Caco-2 (cell line): ENCODE results near the gene CXCR4. TPM values are rescaled to one million over a fixed set of nuclear protein-coding genes. Genes with fewer than 3 reads are reported as not detected.
A peak's percentile ranks its signal among the peaks of the same experiment; 100 is the strongest.

ENCODE experiments used
- BruUV-seq: library from RNA; stranded (reverse); fragments of 400-500 nt; replicated peaks from 2 replicates; lab custom pipeline; 2021; lab: Mats Ljungman, UMichigan
- CTCF ChIA-PET: fragments of 300-600 bp; sonication (Branson Sonifier 250); formaldehyde crosslinking; loops from one replicate; lab custom pipeline; 2022; ENCODE audit warnings: antibody characterized with exemption; lab: Charles Lee
- POLR2A ChIA-PET: fragments of 300-600 bp; sonication (Branson Sonifier 250); formaldehyde crosslinking; loops from one replicate; lab custom pipeline; 2022; ENCODE audit warnings: antibody characterized with exemption; lab: Charles Lee
- DNase-seq, 2 experiments: peaks; one replicate each; pipeline versions ENCODE4 v3.0.0 to v3.0.0-alpha.2; 2020 to 2022
- H3K27me3 ChIP-seq: replicated peaks from 2 replicates; pipeline ENCODE4 v1.6.0; 2011; ENCODE audit warnings: low read length; ENCODE audit not compliant: control insufficient read depth, insufficient read depth
- H3K36me3 ChIP-seq: 2 replicates; pipeline ENCODE4 v1.5.1; 2011; ENCODE audit warnings: low read length; ENCODE audit not compliant: control insufficient read depth, insufficient read depth
- H3K4me1 ChIP-seq: fragments of 250-450 bp; sonication (Bioruptor Pico); 2 replicates; pipeline ENCODE4 v1.5.1; 2020; ENCODE audit warnings: mild to moderate bottlenecking
- H3K4me3 ChIP-seq: 2 replicates; pipeline ENCODE4 v1.5.1; 2011; ENCODE audit warnings: low read depth, mild to moderate bottlenecking, control low read depth, low read length
- H3K9me3 ChIP-seq: fragments of 250-450 bp; sonication (Bioruptor Pico); 2 replicates; pipeline ENCODE4 v1.5.1; 2020; ENCODE audit warnings: mild to moderate bottlenecking, moderate library complexity
- H3K27ac Mint-ChIP-seq: one replicate; pipeline ENCODE4 v1.8.0; 2022; ENCODE audit warnings: mixed read lengths; ENCODE audit not compliant: unreplicated experiment
- H3K27me3 Mint-ChIP-seq: one replicate; pipeline ENCODE4 v1.8.0; 2022; ENCODE audit warnings: mixed read lengths; ENCODE audit not compliant: insufficient read depth, unreplicated experiment
- H3K36me3 Mint-ChIP-seq: one replicate; pipeline ENCODE4 v1.8.0; 2022; ENCODE audit warnings: mild to moderate bottlenecking, mixed read lengths; ENCODE audit not compliant: insufficient read depth, unreplicated experiment
- H3K4me1 Mint-ChIP-seq: one replicate; pipeline ENCODE4 v1.8.0; 2022; ENCODE audit warnings: low read depth, mixed read lengths; ENCODE audit not compliant: unreplicated experiment
- H3K4me3 Mint-ChIP-seq: one replicate; pipeline ENCODE4 v1.8.0; 2022; ENCODE audit warnings: mild to moderate bottlenecking, moderate library complexity, mixed read lengths; ENCODE audit not compliant: unreplicated experiment
- H3K9me3 Mint-ChIP-seq: one replicate; pipeline ENCODE4 v1.8.0; 2022; ENCODE audit warnings: mixed read lengths; ENCODE audit not compliant: unreplicated experiment
- CTCF ChIP-seq, 2 experiments: fragments of 200-600 bp in 1 of 2; IDR thresholded peaks; 1 replicate in 1 of 2; 2 replicates in 1 of 2; pipeline versions ENCODE4 v1.5.1 to v1.8.0; 2011 to 2022; ENCODE audit warnings: antibody characterized with exemption in 1 of 2, control low read depth in 1 of 2, inconsistent platforms in 1 of 2, low read depth in 1 of 2, low read length in 1 of 2, mild to moderate bottlenecking in 1 of 2, moderate library complexity in 1 of 2; ENCODE audit not compliant: insufficient read depth in 1 of 2, severe bottlenecking in 1 of 2, unreplicated experiment in 1 of 2
- intact Hi-C: fragments of 100-400 bp; cut with micrococcal nuclease; formaldehyde crosslinking; loops from one replicate; pipeline ENCODE4 v1.10.0; 2022; ENCODE audit not compliant: unreplicated experiment
- total RNA-seq: library from RNA; stranded (reverse); gene quantifications from 2 replicates; pipeline ENCODE4 v1.2.3, GENCODE V29; 2022

The CXCR4 gene
- total RNA-seq, 1 experiment from 2014 or later, result 1.4 TPM

GRCh38 chr2:136119717-136120675, 2.0 kb upstream of the CXCR4 start:
- no peaks in the 10 kb centered on the region for H3K9me3 Mint-ChIP-seq
- peaks cover 23% of the 10 kb centered on the region for H3K27me3 Mint-ChIP-seq
- no peaks in the 10 kb centered on the region for H3K36me3 Mint-ChIP-seq
- no peaks in the 10 kb centered on the region for H3K4me1 Mint-ChIP-seq
- H3K27ac Mint-ChIP-seq, result no peak overlapping the region
- Histone ChIP-seq H3K4me3 (no peak overlapping the region), H3K4me1 (peaks cover 3% of the 10 kb centered on the region; the same call in 1 of the 2 replicates), H3K27me3 (peaks cover 8% of the 10 kb centered on the region), H3K9me3 (no peaks in the 10 kb centered on the region), H3K36me3 (no peaks in the 10 kb centered on the region)
- CTCF ChIA-PET, result no interaction called here
- no TSS peak for BruUV-seq
- no peak for DNase-seq
- intact Hi-C loops, result loop anchor here (2.0 to 5.0 kb wide), 3 partner anchors 133 to 259 kb away; partner anchors contain the start of gene DARS1
- peak overlapping the region; percentile 89 for H3K4me3 Mint-ChIP-seq
- POLR2A ChIA-PET, result no interaction called here
- no peak for TF ChIP-seq CTCF (IDR thresholded peaks at IDR 0.05; ENCODE audit: insufficient read depth in 1 of 2, low read depth in 1 of 2, low read length in 1 of 2, severe bottlenecking in 1 of 2, unreplicated experiment in 1 of 2)

- ChIA-PET POLR2A (no interaction called here), CTCF (no interaction called here)
- Mint-ChIP-seq H3K27ac (no peak overlapping the region), H3K4me3 (peak overlapping the region; percentile 89), H3K27me3 (peaks cover 26% of the 10 kb centered on the region), H3K4me1 (no peaks in the 10 kb centered on the region), H3K9me3 (no peaks in the 10 kb centered on the region), H3K36me3 (no peaks in the 10 kb centered on the region)
- H3K4me1 ChIP-seq, result peaks cover 3% of the 10 kb centered on the region; the same call in 1 of the 2 replicates
- peak overlapping the region; percentile 22 for H3K4me3 ChIP-seq
- TF ChIP-seq CTCF (IDR thresholded peaks at IDR 0.05; ENCODE audit: insufficient read depth in 1 of 2, low read depth in 1 of 2, low read length in 1 of 2, severe bottlenecking in 1 of 2, unreplicated experiment in 1 of 2), result no peak
- H3K27me3 ChIP-seq, result peaks cover 8% of the 10 kb centered on the region
- intact Hi-C loops, result loop anchor here (2.0 to 5.0 kb wide), 3 partner anchors 132 to 260 kb away; partner anchors contain the start of gene DARS1
- no peaks in the 10 kb centered on the region for H3K9me3 ChIP-seq
- H3K36me3 ChIP-seq, result no peaks in the 10 kb centered on the region
- peak in 1 of 2 experiments; percentile 19 for DNase-seq
- no TSS peak for BruUV-seq
Measured at GRCh38 chr2:136118819-136119716, 1.1 kb upstream of the CXCR4 start.

GRCh38 chr2:136117391-136117841, 533 bp downstream of the CXCR4 start:
- intact Hi-C loops, result loop anchor here (5.0 kb wide), 2 partner anchors 130 to 200 kb away; partner anchors contain the start of gene DARS1

More at GRCh38 chr2:136117391-136117841, 533 bp downstream of the CXCR4 start:
- no peaks in the 10 kb centered on the region for H3K36me3 ChIP-seq
- CTCF ChIA-PET, result no interaction called here
- peaks cover 8% of the 10 kb centered on the region for H3K27me3 ChIP-seq
- Mint-ChIP-seq H3K27ac (no peak overlapping the region), H3K9me3 (no peaks in the 10 kb centered on the region), H3K4me1 (no peaks in the 10 kb centered on the region), H3K4me3 (peak overlapping the region; percentile 89), H3K27me3 (peaks cover 37% of the 10 kb centered on the region), H3K36me3 (no peaks in the 10 kb centered on the region)
- no TSS peak for BruUV-seq
- H3K9me3 ChIP-seq, result no peaks in the 10 kb centered on the region
- no peak for TF ChIP-seq CTCF (IDR thresholded peaks at IDR 0.05; ENCODE audit: insufficient read depth in 1 of 2, low read depth in 1 of 2, low read length in 1 of 2, severe bottlenecking in 1 of 2, unreplicated experiment in 1 of 2)
- POLR2A ChIA-PET, result no interaction called here
- peak overlapping the region; percentile 55 for H3K4me3 ChIP-seq
- H3K4me1 ChIP-seq, result peaks cover 3% of the 10 kb centered on the region; the same call in 1 of the 2 replicates
- peak in 1 of 2 experiments; percentile 26 for DNase-seq
